Stomach (tissue), 9 donors: ENCODE measurements around the gene DQX1. TPM values are rescaled to one million over a fixed set of nuclear protein-coding genes. Genes with fewer than 3 reads are reported as not detected.

Experiments used
- DNase-seq, 2 donors: peaks; one replicate each; pipeline versions ENCODE4 v3.0.0 to v3.0.0-alpha.2; 2013 to 2019
- H3K27ac ChIP-seq, 5 donors: fragments of 200-600 bp in 4 of 5; sonication (generic) in 4 of 5; one replicate each; pipeline ENCODE4 v1.5.1; 2013 to 2019; ENCODE audit warnings: mild to moderate bottlenecking in 1 of 5, moderate library complexity in 1 of 5
- H3K27me3 ChIP-seq, 3 donors: fragments of 200-600 bp; sonication (generic); one replicate each; pipeline ENCODE4 v1.5.1; 2017 to 2019; ENCODE audit warnings: mixed run types in 1 of 3
- H3K36me3 ChIP-seq, 4 donors: fragments of 200-600 bp; sonication (generic); 1 replicate in 3 of 4; 2 replicates in 1 of 4; pipeline ENCODE4 v1.5.1; 2016 to 2019
- H3K4me1 ChIP-seq, 4 donors: fragments of 200-600 bp; sonication (generic); one replicate each; pipeline ENCODE4 v1.5.1; 2016 to 2019
- H3K4me3 ChIP-seq, 4 donors: fragments of 200-600 bp; sonication (generic) in 3 of 4; one replicate each; pipeline ENCODE4 v1.5.1; 2016 to 2019; ENCODE audit warnings: mild to moderate bottlenecking in 1 of 4
- H3K9me3 ChIP-seq, 4 donors: fragments of 200-600 bp; sonication (generic); one replicate each; pipeline ENCODE4 v1.5.1; 2016 to 2019
- EP300 ChIP-seq: sonication (generic); formaldehyde crosslinking; IDR thresholded peaks from one replicate; pipeline ENCODE4 v1.6.1; 2017; ENCODE audit warnings: antibody characterized with exemption
- POLR2A ChIP-seq, 4 donors: fragments of 450-650 bp; IDR thresholded peaks; one replicate each; pipeline ENCODE4 v1.6.1; 2016; ENCODE audit warnings: antibody characterized with exemption in 4 of 4, control low read depth in 2 of 4, mild to moderate bottlenecking in 1 of 4, moderate library complexity in 1 of 4
- POLR2AphosphoS5 ChIP-seq, 3 donors: sonication (generic); formaldehyde crosslinking; IDR thresholded peaks; one replicate each; pipeline ENCODE4 v1.6.1; 2016; ENCODE audit warnings: antibody characterized with exemption in 3 of 3
- WGBS, 5 donors: extraction: QIAGEN DNeasy Blood & Tissue Kit in 3 of 5; methylation state at CpG; one replicate each; pipeline versions ENCODE4 v1.1.5 to v1.1.7; 2013 to 2018; 5-methylcytosine and 5-hydroxymethylcytosine counted together
- intact Hi-C: fragments of 100-400 bp; cut with DNase I; formaldehyde crosslinking; loops from one replicate; pipeline ENCODE4 v1.15.1; 2023; ENCODE audit warnings: low total_unique reads
- polyA plus RNA-seq, 3 donors: library from polyadenylated mRNA; stranded (reverse); fragments of 200-250 nt; gene quantifications; one replicate each; pipeline ENCODE4 v1.2.3, GENCODE V29; 2013
- total RNA-seq, 5 donors: library from RNA; depleted of rRNA; stranded (reverse); fragments of >200 nt; gene quantifications; one replicate each; pipeline versions ENCODE4 v1.1.0 to v1.2.3, GENCODE V29; 2014 to 2016
- TF ChIP-seq, protein P1 (sequence below), 7 experiments: fragments of 450-650 bp in 4 of 7; fragments of 200-600 bp in 3 of 7; sonication (generic) in 3 of 7; IDR thresholded peaks; one replicate each; pipeline ENCODE4 v1.5.1; 2016 to 2019; ENCODE audit warnings: antibody characterized with exemption in 7 of 7, control low read depth in 2 of 7, mild to moderate bottlenecking in 1 of 7
- donor health status: healthy with polysubstance abuse.
- donor health status: Bipolar disorder and iron deficiency.
- donor health status: healthy.

The DQX1 gene
- total and polyA plus RNA-seq, 8 donors, result 2.1 to 42.6 (median 10.3) TPM

DNA sequence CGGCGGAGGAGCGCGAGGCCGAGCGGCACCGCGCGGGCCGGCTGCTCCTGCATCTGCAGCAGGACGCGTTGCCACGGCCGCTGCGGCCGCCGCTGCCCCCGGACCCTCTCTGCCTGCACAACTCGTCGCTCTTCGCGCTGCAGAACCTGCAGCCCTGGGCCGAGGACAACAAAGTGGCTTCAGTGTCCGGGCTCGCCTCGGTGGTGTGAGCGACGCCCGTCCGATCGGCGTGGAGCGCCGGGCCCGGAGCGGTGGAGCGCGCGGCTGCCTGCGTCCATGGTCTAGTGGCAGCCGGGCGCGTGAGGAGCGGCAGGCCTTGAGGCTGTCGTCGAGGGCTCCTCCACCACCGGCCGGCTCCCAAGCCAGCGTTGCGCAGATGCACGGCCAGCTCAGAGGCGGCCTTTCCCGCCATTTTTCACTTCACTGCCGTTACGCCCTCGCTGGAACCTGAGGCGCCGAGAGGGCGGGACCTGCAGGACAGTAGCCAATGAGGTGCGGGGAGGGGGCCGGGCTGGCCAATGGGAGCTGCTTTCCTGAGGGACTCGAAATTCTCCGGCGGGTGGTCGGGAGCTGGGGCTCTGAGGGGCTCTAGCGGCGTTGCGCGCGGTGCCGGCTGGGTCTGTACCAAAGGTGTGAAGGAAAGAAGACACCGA lies 9.9 kb downstream of the DQX1 start:
- DNase-seq, result peak; percentile 62 to 90
- WGBS, 5 donors, result 6 to 11% (median 8%) methylated on average over 46 to 72 of the region's 72 CpGs
- TF ChIP-seq, protein P1, sequence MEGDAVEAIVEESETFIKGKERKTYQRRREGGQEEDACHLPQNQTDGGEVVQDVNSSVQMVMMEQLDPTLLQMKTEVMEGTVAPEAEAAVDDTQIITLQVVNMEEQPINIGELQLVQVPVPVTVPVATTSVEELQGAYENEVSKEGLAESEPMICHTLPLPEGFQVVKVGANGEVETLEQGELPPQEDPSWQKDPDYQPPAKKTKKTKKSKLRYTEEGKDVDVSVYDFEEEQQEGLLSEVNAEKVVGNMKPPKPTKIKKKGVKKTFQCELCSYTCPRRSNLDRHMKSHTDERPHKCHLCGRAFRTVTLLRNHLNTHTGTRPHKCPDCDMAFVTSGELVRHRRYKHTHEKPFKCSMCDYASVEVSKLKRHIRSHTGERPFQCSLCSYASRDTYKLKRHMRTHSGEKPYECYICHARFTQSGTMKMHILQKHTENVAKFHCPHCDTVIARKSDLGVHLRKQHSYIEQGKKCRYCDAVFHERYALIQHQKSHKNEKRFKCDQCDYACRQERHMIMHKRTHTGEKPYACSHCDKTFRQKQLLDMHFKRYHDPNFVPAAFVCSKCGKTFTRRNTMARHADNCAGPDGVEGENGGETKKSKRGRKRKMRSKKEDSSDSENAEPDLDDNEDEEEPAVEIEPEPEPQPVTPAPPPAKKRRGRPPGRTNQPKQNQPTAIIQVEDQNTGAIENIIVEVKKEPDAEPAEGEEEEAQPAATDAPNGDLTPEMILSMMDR (IDR thresholded peaks at IDR 0.05), result no peak
- TF ChIP-seq POLR2AphosphoS5 (IDR thresholded peaks at IDR 0.05), result no peak
- no peak for TF ChIP-seq EP300
- no peak for TF ChIP-seq POLR2A (IDR thresholded peaks at IDR 0.05)
- Histone ChIP-seq H3K36me3 (no peaks in the 10 kb centered on the region), H3K9me3 (no peaks in the 10 kb centered on the region), H3K27ac (no peak overlapping the region), H3K27me3 (peaks cover 38 to 99% (median 89%) of the 10 kb centered on the region in 3 donors), H3K4me3 (peak overlapping the region; percentile 26 to 55 (median 36)), H3K4me1 (peaks cover 32 to 39% (median 35%) of the 10 kb centered on the region in 4 donors)
- intact Hi-C loops, result no loop called here

DNA sequence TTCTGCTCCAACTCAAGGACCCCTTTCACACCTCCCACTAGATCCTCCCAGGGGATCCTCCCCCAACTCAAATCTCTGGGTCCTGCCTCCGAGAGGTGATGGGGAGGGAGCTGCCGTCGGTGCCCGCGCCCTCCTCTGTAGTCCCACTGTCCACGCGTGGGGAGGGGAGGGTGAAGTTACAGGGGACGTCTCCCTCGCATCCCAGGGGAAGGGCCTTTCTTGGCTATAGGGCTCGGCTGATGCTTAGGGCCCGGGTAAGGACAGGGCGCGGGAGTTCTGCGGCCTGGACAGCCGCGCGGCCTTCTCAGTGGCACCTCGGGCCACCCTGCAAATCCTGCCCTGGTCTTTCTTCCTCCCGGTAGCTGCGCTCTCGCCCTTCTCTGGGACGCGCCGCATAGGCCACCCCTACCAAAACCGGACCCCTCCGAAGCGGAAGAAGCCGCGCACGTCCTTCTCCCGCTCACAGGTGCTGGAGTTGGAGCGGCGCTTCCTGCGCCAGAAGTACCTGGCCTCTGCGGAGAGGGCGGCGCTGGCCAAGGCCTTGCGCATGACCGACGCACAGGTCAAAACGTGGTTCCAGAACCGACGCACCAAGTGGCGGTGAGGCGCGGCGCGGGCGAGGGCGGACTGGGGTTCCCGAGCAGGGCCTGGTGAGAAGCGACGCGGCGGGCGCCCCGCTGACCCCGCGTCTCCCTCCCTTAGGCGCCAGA lies 10.6 kb downstream of the DQX1 start:
- H3K4me1 ChIP-seq, result peaks cover 32 to 39% (median 35%) of the 10 kb centered on the region in 4 donors
- H3K4me3 ChIP-seq, result peak overlapping the region; percentile 26 to 55 (median 36)
- H3K36me3 ChIP-seq, result no peaks in the 10 kb centered on the region
- 5 to 14% (median 6%) methylated on average over 26 to 60 of the region's 60 CpGs for WGBS, 5 donors
- intact Hi-C loops, result no loop called here
- H3K27me3 ChIP-seq, result peaks cover 38 to 100% (median 94%) of the 10 kb centered on the region in 3 donors
- H3K9me3 ChIP-seq, result no peaks in the 10 kb centered on the region
- TF ChIP-seq, protein P1 (IDR thresholded peaks at IDR 0.05), result no peak
- no peak for TF ChIP-seq POLR2AphosphoS5 (IDR thresholded peaks at IDR 0.05)
- no peak for TF ChIP-seq POLR2A (IDR thresholded peaks at IDR 0.05)
- no peak for TF ChIP-seq EP300
- DNase-seq, result peak in 1 of 2 donors; percentile 56
- H3K27ac ChIP-seq, result no peak overlapping the region

DNA sequence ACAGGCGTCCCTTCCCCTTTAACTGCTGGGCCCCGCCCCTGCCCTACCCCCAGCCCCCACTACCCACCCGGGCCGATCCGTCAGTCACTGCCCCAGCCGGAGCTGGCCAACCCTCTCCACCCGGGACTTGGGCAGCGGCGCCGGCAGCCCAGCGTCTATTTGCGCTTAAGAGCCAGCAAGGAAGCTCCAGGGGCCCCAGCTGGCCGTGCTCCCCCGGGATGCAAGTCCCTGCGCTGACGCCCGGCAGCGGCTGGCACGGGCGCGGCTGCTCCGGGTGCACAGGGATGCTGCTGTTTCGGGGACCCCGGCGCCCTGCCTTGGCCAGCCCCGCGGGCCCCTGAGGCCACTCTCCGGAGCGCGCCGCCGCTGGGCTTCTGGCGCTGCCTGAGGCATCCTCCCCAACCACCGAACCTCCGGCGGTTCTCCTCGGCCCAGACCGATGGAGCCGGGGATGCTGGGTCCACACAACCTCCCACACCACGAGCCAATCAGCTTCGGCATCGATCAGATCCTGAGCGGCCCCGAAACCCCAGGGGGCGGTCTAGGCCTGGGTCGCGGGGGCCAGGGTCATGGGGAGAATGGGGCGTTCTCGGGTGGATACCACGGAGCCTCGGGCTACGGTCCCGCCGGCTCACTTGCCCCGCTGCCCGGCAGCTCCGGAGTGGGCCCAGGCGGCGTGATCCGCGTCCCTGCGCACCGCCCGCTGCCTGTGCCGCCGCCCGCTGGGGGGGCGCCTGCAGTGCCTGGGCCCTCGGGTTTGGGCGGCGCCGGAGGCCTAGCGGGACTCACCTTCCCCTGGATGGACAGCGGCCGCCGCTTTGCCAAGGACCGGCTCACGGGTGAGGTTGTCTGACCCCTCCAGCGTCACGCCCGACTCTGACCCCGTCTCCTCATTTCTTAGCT lies 11.4 kb downstream of the DQX1 start, which contains the start of gene TLX2:
Gene TLX2, plus strand, starts transcription at position 83 of the 903 bp plus-strand sequence. Its CDS starts 357 bp downstream, at position 440.
- Histone ChIP-seq H3K36me3 (no peaks in the 10 kb centered on the region), H3K4me1 (peaks cover 32 to 39% (median 35%) of the 10 kb centered on the region in 4 donors), H3K27me3 (peaks cover 38 to 100% (median 90%) of the 10 kb centered on the region in 3 donors), H3K9me3 (no peaks in the 10 kb centered on the region), H3K4me3 (peak within 1 kb of the TSS in 3 of 4 donors; percentile 16 to 55 (median 18)), H3K27ac (no peak within 1 kb of the TSS)
- no peak for TF ChIP-seq POLR2A (IDR thresholded peaks at IDR 0.05)
- no peak for TF ChIP-seq POLR2AphosphoS5 (IDR thresholded peaks at IDR 0.05)
- TF ChIP-seq EP300, result no peak
- TF ChIP-seq, protein P1 (IDR thresholded peaks at IDR 0.05), result no peak
- intact Hi-C loops, result no loop called here
- DNase-seq, result no peak
- 3 to 8% (median 4%) methylated on average over 35 to 82 of the region's 82 CpGs for WGBS, 5 donors
